HEK293 (cell line): Measurements from ENCODE around the gene UBL5.

ENCODE experiments used
- CTCF ChIA-PET: fragments of 350-600 bp; formaldehyde crosslinking; extraction: SDS; loops from one replicate; lab custom pipeline; 2021; ENCODE audit warnings: antibody characterized with exemption; lab: Yijun Ruan, JAX
- POLR2A ChIA-PET: fragments of 300-600 bp; formaldehyde crosslinking; extraction: SDS; loops from one replicate; lab custom pipeline; 2020; ENCODE audit warnings: antibody characterized with exemption, inconsistent platforms; lab: Yijun Ruan, JAX
- H3K27ac ChIP-seq: fragments of 200-500 bp; sonication (Bioruptor generic); 2 replicates; pipeline ENCODE4 v1.5.1; 2014; ENCODE audit warnings: low read depth, low read length, control low read depth, inconsistent platforms; ENCODE audit errors: extremely low read depth
- H3K36me3 ChIP-seq, 2 experiments: fragments of 200-500 bp in 1 of 2; sonication (Bioruptor generic) in 1 of 2; 1 replicate in 1 of 2; 2 replicates in 1 of 2; pipeline ENCODE4 v1.5.1; 2014 to 2017; ENCODE audit warnings: inconsistent platforms in 2 of 2, low read length in 2 of 2; ENCODE audit not compliant: control insufficient read depth in 2 of 2, insufficient read depth in 1 of 2
- H3K4me1 ChIP-seq: fragments of 200-500 bp; sonication (Bioruptor generic); 2 replicates; pipeline ENCODE4 v1.5.1; 2014; ENCODE audit warnings: mild to moderate bottlenecking, low read length, inconsistent platforms; ENCODE audit not compliant: control insufficient read depth, insufficient read depth
- H3K4me3 ChIP-seq: 2 replicates; pipeline ENCODE4 v1.5.1; 2011; ENCODE audit warnings: low read depth, mild to moderate bottlenecking, control low read depth, low read length, moderate library complexity
- H3K9me3 ChIP-seq: fragments of 200-500 bp; sonication (Bioruptor generic); 2 replicates; pipeline ENCODE4 v1.5.1; 2014; ENCODE audit warnings: low read depth, low read length, inconsistent platforms; ENCODE audit not compliant: control insufficient read depth, insufficient read depth
- CTCF ChIP-seq: fragments of 450-650 bp; formaldehyde crosslinking; IDR thresholded peaks from 2 replicates; pipeline ENCODE4 v1.5.1; 2016; ENCODE audit warnings: missing biosample characterization, missing genetic modification characterization
- FEZF1 ChIP-seq: fragments of 450-650 bp; formaldehyde crosslinking; IDR thresholded peaks from 2 replicates; pipeline ENCODE4 v1.5.1; 2016; ENCODE audit warnings: missing biosample characterization, missing genetic modification characterization
- GLI4 ChIP-seq: fragments of 450-650 bp; formaldehyde crosslinking; IDR thresholded peaks from 2 replicates; pipeline ENCODE4 v1.5.1; 2016; ENCODE audit warnings: missing biosample characterization, missing genetic modification characterization
- KLF9 ChIP-seq: fragments of 450-650 bp; formaldehyde crosslinking; IDR thresholded peaks from 2 replicates; pipeline ENCODE4 v1.5.1; 2016; ENCODE audit warnings: missing biosample characterization, missing genetic modification characterization, low read depth
- PRDM1 ChIP-seq: fragments of 450-650 bp; formaldehyde crosslinking; IDR thresholded peaks from 2 replicates; pipeline ENCODE4; 2016; ENCODE audit warnings: missing biosample characterization, missing genetic modification characterization
- PRDM6 ChIP-seq: fragments of 450-650 bp; formaldehyde crosslinking; IDR thresholded peaks from 2 replicates; pipeline ENCODE4 v1.5.1; 2017; ENCODE audit warnings: missing biosample characterization, missing genetic modification characterization
- SP3 ChIP-seq: fragments of 450-650 bp; formaldehyde crosslinking; IDR thresholded peaks from 2 replicates; pipeline ENCODE4 v1.5.1; 2016; ENCODE audit warnings: missing biosample characterization, missing genetic modification characterization
- SP7 ChIP-seq: fragments of 450-650 bp; formaldehyde crosslinking; IDR thresholded peaks from 2 replicates; pipeline ENCODE4 v1.5.1; 2016; ENCODE audit warnings: missing biosample characterization, missing genetic modification characterization
- ZNF169 ChIP-seq: fragments of 450-650 bp; formaldehyde crosslinking; IDR thresholded peaks from 2 replicates; pipeline ENCODE4 v1.5.1; 2016; ENCODE audit warnings: missing biosample characterization, missing genetic modification characterization
- ZNF19 ChIP-seq: fragments of 450-650 bp; formaldehyde crosslinking; IDR thresholded peaks from 2 replicates; pipeline ENCODE4; 2016; ENCODE audit warnings: missing biosample characterization, missing genetic modification characterization, low read depth
- ZNF26 ChIP-seq: fragments of 450-650 bp; formaldehyde crosslinking; IDR thresholded peaks from 2 replicates; pipeline ENCODE4 v1.5.1; 2016; ENCODE audit warnings: missing biosample characterization, missing genetic modification characterization
- ZNF394 ChIP-seq: fragments of 450-650 bp; formaldehyde crosslinking; IDR thresholded peaks from 2 replicates; pipeline ENCODE4 v1.5.1; 2016; ENCODE audit warnings: missing biosample characterization, missing genetic modification characterization, mild to moderate bottlenecking, moderate library complexity, borderline replicate concordance
- ZNF530 ChIP-seq: fragments of 450-650 bp; formaldehyde crosslinking; IDR thresholded peaks from 2 replicates; pipeline ENCODE4 v1.5.1; 2016; ENCODE audit warnings: low read depth, missing biosample characterization, missing genetic modification characterization
- ZNF600 ChIP-seq: fragments of 450-650 bp; formaldehyde crosslinking; IDR thresholded peaks from 2 replicates; pipeline ENCODE4 v1.5.1; 2016; ENCODE audit warnings: missing biosample characterization, missing genetic modification characterization
- ZNF610 ChIP-seq: fragments of 450-650 bp; formaldehyde crosslinking; IDR thresholded peaks from 2 replicates; pipeline ENCODE4 v1.5.1; 2016; ENCODE audit warnings: missing biosample characterization, missing genetic modification characterization, borderline replicate concordance
- ZNF624 ChIP-seq: fragments of 450-650 bp; formaldehyde crosslinking; IDR thresholded peaks from 2 replicates; pipeline ENCODE4 v1.5.1; 2017; ENCODE audit warnings: missing biosample characterization, missing genetic modification characterization
- ZNF645 ChIP-seq: fragments of 450-650 bp; formaldehyde crosslinking; IDR thresholded peaks from 2 replicates; pipeline ENCODE4; 2016; ENCODE audit warnings: missing biosample characterization, missing genetic modification characterization
- ZNF654 ChIP-seq: fragments of 450-650 bp; formaldehyde crosslinking; IDR thresholded peaks from 2 replicates; pipeline ENCODE4 v1.5.1; 2016; ENCODE audit warnings: low read depth, missing biosample characterization, missing genetic modification characterization
- ZNF692 ChIP-seq: fragments of 450-650 bp; formaldehyde crosslinking; IDR thresholded peaks from 2 replicates; pipeline ENCODE4 v1.5.1; 2016; ENCODE audit warnings: missing biosample characterization, missing genetic modification characterization
- ZNF707 ChIP-seq: fragments of 450-650 bp; formaldehyde crosslinking; IDR thresholded peaks from 2 replicates; pipeline ENCODE4 v1.5.1; 2016; ENCODE audit warnings: missing biosample characterization, missing genetic modification characterization
- ZNF776 ChIP-seq: fragments of 450-650 bp; formaldehyde crosslinking; IDR thresholded peaks from 2 replicates; pipeline ENCODE4 v1.5.0; 2017; ENCODE audit warnings: missing biosample characterization, missing genetic modification characterization, borderline replicate concordance
- TF ChIP-seq, protein P1 (sequence below): fragments of 450-650 bp; formaldehyde crosslinking; IDR thresholded peaks from 2 replicates; pipeline ENCODE4 v1.5.1; 2016; ENCODE audit warnings: missing biosample characterization, missing genetic modification characterization

The UBL5 gene

GRCh38 chr19:9793071-9793591 is 34.6 kb upstream of the UBL5 start (continued):
- TF ChIP-seq ZNF26 (tag by site-specific recombination) (no peak), KLF9 (tag by site-specific recombination) (no peak), ZNF707 (tag by site-specific recombination) (no peak), SP7 (tag by site-specific recombination) (no peak), ZNF645 (tag by site-specific recombination) (no peak), ZNF776 (tag by site-specific recombination) (no peak), ZNF692 (tag by site-specific recombination) (no peak), ZNF169 (tag by site-specific recombination) (no peak), ZNF394 (tag by site-specific recombination) (no peak)
- TF ChIP-seq, all 188 proteins: peak for 0

DNA sequence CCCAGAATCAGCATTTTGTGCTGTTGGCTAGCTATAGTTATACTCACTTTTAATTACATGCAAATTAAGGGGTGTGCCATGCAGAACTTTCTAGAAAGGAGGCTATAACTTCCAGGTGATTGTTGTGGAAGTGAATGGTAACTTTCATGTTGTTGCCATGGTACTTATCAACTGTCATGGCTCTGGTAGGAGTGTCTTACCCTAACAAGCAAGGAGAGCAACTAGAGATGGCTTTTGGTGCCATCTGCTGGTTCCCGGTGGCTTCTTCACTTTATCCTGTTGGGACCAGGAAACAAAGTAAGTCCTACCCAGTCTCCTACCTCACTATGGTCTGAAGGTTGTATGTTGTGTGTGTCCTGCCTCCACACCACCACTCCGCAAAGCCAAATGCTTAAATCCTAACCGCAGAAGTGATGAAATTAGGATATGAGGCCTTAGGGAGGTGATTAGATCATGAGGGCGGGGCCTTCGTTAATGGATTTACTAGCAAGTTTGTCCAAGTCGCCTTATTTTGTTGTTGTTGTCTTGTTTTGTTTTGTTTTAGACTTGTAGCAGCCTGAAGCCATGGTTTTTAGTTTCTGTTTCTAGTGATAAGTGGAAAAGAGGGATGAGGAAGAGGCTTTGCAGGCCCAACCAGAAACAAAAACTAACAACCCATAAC is 31.5 kb upstream of the UBL5 start:
- no peaks in the 10 kb centered on the region for H3K4me1 ChIP-seq
- no peaks in the 10 kb centered on the region for H3K9me3 ChIP-seq
- no peaks in the 10 kb centered on the region; a peak in 1 of 3 replicates for H3K36me3 ChIP-seq
- H3K27ac ChIP-seq = no peak overlapping the region
- no peak overlapping the region for H3K4me3 ChIP-seq
- ChIA-PET CTCF (interaction anchor here (0.6 to 2.6 kb wide), 27 partner anchors 11 to 661 kb away, joined by 3 to 46 read pairs (median 4); partner anchors contain the start of genes FBXL12 and ZNF846), POLR2A (interaction anchor here (1.3 kb wide), 1 partner anchor 28 kb away, joined by 5 read pairs; the partner anchor contains the start of gene ZNF846)
- TF ChIP-seq SP7 (tag by site-specific recombination) (0 out of 2 replicates have a peak, but pooled peaks have one; percentile 28), PRDM6 (tag by site-specific recombination) (no peak), ZNF610 (tag by site-specific recombination) (no peak), ZNF19 (no peak), GLI4 (tag by site-specific recombination) (no peak), ZNF624 (tag by site-specific recombination) (no peak), CTCF (tag by site-specific recombination) (peak; percentile 47; the same call in 1 of the 2 replicates), ZNF654 (peak; percentile 88), ZNF530 (tag by site-specific recombination) (no peak), ZNF600 (tag by site-specific recombination) (peak; percentile 43; the same call in 1 of the 2 replicates), PRDM1 (tag by site-specific recombination) (peak; percentile 78), FEZF1 (tag by site-specific recombination) (no peak), SP3 (tag by site-specific recombination) (peak; percentile 20; the same call in 1 of the 2 replicates), KLF9 (tag by site-specific recombination) (0 out of 2 replicates have a peak, but pooled peaks have one; percentile 18)
- TF ChIP-seq, protein P1, sequence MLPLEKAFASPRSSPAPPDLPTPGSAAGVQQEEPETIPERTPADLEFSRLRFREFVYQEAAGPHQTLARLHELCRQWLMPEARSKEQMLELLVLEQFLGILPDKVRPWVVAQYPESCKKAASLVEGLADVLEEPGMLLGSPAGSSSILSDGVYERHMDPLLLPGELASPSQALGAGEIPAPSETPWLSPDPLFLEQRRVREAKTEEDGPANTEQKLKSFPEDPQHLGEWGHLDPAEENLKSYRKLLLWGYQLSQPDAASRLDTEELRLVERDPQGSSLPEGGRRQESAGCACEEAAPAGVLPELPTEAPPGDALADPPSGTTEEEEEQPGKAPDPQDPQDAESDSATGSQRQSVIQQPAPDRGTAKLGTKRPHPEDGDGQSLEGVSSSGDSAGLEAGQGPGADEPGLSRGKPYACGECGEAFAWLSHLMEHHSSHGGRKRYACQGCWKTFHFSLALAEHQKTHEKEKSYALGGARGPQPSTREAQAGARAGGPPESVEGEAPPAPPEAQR (tag by site-specific recombination) = no peak
